ENCODE data around the gene EIF2S1.
"Not testable (repeated sequence)": the region's sequence is repeated elsewhere in the genome, so short reads cannot be mapped to it uniquely, and the experiment has no call there.

Gene EIF2S1

DNA sequence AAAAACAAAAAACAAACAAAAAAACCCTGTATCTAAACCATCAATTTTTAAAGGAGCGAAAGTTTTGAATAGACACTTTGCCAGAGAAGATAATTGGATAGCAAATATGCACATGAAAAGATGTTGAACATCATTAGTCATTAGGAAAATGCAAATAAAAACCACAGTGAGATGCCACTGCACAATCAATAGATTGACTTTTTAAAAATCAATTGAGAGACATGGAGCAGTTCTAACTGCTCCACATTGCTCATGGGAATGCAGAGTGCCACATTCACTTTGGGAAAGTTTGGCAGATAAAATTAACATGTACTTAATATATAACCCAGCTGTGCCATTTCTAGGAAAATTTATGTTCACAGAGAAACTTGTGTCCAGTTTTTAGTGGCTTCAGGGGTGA lies 12.7 kb downstream of the EIF2S1 start:
- no peak for DNase-seq

DNA sequence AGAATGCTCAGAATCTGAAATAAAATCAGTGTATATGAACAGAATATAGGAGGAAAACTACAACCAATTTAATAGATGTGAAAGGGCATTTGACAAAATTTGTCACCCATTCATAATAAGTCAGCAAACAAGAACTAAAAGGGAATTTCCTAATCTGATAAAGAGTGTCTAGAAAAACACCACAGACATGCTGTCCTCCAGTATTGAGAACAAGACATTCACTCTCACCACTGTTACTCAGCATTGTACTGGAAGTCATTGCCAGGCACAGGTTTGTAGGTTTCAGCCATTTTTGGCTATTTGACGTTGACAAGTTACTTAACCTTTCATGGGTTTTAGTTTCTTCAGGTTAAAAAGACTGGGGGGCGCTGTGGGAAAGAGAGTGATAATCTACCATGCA lies 13.2 kb downstream of the EIF2S1 start:
- DNase-seq = no peak

DNA sequence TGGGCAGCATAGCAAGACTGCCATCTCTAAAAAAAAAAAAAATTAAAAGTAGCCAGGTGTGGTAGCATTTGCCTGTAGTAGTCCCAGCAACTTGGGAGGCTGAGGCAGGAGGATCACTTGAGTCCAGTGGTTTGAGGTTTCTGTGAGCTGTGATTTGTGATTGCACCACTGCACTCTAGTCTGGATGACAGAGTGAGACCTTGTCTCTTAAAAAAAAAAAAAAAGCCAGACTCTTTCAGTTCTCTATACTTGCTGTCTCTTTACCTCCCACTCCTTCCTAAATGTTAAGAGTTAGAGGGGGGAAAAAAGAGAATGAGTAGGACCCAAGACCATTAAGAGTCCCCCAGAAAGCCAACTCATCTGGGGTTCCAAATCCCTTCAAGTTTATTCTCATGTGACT lies 17.8 kb downstream of the EIF2S1 start:
- DNase-seq = no peak

DNA sequence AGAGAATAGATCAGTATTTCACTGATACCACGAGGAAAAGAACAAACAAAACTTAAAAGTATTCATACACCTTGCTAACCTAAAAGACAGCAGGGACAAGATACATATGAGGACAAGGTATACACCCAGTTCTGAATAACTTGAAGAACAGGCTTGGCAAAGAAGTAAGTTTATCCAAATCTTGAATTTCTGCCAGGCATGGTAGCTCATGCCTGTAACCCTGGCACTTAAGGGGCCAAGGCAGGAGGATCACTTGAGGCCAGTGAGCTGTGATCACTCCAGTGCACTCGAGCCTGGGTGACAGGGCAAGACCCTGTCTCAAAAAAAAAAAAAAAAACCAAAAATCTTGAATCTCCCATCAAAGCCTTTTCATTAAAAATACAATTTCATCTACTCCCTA lies 25.0 kb downstream of the EIF2S1 start:
- no peak for DNase-seq

DNA sequence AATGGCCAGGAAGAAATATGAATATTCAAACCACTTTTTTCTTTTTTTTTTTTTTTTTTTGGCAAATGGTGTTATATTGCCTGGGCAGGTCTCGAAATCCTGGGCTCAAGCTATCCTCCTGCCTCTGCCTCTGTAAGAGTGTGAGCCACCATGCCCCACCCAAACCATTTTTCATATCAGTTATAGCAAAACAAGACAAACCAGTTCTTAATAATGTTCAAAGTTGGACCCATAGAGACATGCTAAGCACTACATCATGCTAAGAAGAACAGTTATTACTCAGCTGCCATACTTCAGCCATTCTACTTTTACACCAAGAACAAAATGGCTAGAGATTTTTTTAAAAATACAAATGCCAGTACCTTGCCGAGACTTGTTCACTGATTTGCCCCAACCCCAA lies 25.5 kb downstream of the EIF2S1 start:
- no peak for DNase-seq

DNA sequence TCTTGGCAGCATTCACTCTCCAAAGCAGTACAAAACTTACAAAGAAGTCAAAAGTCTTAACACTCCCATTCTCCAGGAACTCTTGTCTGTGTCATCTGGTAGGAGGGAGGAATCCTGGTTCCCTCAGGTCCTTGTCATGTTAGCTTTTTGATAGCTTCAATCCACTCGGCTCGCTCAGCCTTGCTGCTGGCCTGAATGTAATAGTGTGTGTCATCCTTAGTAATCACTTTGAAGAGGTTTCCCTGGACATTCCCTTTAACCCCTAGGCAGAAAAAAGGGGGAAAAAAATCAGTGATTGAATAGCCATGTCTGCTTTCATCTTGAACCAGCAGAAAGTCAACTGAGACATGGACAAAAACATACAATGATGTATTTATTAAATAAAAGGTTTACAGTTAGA lies 27.1 kb downstream of the EIF2S1 start:
- DNase-seq = no peak

DNA sequence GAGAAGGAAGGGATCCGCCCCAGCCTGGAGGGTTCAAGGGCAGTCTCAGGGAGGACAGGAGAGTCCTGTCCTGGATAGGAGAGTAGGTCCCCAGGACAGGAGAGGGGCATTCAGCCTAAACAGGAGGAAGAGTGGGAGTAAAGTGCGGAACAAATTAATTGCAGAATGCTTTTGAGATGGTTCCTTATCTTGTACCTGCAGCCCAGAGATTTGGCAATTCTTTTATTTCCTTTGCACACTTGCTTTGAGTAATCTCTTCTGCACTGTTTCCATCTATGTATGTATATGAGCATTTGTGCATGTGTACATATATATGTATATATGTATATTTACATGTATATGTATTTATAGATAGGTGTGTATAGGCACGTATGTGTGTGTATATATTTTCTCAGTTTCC lies 29.1 kb downstream of the EIF2S1 start:
- no peak for DNase-seq

DNA sequence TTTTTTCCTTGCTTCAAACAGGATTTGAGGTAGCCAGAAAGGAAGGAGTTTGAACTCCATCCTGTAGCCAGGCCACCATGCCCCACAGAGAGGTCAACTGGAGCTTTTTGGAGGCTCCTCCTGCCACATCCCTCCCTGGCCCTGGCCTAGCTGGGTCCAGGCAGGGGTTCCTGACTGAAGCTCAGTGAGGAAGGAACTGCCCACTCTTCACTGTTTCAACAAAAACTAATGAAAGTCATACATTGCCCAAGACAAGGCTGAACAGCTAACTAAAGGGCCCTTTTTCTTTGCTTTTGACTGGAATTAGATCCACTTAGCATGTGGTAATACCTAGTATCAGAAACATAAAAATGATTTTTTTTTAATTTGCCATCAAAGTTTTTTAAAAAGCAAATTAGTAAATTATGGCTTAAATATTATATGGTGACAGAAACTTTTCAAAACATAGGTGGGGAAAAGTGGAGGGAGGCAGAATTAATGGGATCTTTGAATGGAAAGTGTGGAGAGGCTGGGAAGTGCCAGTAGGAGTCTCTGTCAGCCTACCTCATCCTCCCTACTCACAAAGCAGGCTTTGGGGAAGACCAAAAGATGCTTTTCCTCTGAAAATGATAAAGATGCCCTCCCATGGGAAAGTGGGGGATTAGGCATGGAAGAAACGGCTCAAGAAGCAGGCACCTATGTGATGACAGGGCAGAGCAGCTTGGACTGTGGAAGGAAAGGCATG lies 29.8 kb downstream of the EIF2S1 start:
- DNase-seq = no peak

DNA sequence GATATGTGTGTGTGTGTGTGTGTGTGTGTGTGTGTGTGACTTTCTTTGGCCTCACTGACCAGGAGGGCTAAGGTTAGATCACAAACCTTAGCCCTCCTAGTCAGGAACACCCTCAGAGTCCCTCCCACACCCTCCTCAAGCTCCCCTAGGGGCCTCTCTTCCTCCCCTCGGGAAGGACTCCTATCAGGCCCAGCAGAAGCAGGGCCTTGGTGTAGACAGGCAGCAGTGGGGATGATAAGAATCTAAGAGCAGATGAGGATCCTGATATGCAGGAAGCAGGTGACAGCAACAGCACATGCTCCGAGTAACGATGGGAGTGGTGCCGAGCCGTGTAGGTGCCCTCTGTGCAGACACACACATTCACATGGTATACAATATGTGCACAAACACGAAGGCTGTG lies 31.1 kb downstream of the EIF2S1 start:
- DNase-seq = no peak

DNA sequence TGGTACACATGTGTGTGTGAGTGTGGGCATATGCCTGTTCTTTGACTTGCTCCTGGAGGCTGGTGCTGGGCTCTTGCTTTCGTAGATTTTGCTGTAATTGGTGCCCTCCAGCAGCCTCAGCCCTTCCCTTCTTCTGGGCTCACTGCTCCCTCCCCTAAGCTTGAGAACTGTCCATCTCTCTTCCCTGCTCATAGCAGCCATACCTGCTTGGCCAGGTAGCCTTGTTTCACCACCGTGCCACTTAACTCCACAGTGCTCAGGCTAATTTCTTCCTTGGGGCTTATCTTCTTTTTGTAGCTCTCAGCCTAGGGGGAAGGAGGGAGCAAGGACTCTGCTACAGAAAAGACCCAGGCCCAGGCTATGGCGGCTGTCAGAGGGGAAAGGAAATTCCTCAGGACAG lies 32.0 kb downstream of the EIF2S1 start:
- DNase-seq = no peak

DNA sequence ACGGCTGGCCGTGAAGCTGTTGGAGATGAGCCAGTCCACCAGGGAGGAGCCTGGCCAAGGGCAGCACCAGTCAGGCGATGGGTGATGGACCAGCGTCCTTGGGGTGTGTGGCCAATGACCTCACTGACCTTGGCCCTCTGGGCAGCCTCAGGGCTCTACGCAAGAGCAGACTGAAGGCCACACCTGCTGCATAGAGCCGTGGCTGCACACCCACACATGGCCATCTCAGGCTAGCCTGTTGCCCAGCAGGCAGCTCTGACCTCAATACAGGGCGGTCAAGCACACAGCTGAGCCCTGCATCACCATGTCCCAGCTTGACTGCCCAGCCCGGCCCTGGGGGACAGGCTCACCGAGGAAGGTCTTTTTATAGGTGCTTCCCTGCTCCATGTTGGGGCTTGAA lies 32.7 kb downstream of the EIF2S1 start:
- DNase-seq = no peak

DNA sequence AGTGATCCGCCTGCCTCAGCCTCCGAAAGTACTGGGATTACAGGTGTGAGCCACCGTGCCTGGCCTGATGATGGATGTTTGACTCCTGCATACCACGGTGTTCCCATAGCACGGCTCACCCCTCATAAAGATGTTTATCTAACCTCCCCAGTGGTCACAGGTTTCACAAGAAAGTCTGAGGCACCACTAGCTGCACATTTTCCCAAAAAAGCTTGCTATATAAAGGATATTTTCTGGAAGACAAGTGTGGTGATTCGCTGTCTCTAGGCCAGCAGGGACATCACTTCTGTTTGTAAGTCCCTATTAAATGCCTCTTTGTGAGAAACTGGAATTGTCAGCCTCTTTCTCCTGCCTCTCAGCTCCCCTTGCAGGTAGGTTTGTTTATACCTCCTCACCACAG lies 33.6 kb downstream of the EIF2S1 start:
- DNase-seq = no peak

DNA sequence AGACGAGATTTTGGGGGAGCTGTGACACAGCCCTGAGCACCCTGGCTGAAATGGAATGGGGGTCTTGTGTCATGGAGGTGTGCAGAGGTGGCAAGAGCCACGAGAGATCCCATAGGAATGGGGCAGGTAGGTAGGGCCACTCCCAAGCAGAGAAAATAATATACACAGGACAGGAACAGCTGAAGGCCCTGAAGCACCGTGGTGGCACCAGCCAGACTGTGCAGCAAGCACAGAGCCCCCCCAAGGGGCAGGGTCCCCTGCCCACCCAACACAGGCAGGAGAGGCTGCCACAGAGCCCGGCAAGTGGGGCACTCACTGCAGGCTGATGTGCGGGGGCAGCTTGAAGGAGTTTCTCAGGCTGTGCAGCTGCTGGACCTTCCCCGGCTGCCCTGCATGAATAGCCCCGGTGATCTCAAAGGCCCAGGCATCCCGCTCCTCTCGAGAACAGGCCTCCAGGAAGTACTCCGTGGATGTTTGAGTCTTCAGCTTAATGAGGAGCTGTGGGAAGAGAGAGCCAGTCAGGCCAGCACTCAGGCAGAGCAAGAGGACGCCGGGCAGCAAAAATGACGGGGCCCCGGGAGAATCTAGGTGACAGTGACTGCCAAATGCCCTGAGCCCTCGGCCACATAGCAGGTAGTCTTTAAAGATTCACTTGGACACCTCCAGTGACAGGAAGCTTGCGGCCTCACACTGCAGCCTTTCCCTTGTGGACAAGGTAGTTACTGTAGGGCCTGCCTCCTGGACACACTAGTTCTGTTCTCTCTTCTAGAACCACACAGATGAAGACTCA lies 35.2 kb downstream of the EIF2S1 start:
- no peak for DNase-seq

DNA sequence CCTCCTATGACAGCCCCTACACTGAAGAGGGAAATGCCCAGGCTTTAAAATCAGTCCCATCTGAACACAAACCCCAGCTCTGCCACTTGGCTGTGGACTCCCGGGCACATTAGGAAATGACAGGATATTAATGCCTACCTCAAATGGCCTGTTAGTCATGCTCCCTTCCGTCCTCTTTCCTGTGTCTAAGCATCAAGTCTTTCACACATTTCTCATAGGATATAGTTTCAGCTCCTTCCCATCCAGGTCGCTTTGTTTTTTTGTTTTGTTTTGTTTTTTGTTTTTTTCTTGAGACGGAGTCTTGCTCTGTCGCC lies 35.7 kb downstream of the EIF2S1 start:
- DNase-seq = no peak

DNA sequence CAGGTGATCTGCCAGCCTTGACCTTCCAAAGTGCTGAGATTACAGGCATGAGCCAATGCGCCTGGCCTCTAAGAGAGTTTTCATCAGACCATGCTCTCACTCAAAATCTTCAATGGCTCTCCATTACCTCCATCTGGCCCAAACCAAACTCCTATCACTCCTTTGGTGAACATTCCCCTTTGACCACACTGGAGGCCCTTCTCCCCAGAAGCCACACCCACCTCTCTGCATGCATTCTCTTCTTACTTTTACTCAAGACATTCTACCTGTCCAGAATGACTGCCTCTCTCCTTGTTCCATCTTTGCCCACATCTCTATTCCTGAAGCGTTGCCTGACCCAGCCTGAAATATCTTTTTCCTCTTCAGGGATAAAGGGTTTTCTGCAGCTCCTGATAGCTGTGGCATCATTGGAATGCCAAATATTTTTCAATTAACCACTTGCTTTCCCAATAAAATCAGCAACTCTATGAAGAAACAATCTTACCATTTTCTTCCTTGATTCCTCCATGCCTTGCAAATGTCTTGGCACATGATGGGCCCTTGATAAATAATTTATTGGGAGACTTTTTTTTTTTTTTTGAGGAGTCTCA lies 36.3 kb downstream of the EIF2S1 start:
- DNase-seq = no peak

DNA sequence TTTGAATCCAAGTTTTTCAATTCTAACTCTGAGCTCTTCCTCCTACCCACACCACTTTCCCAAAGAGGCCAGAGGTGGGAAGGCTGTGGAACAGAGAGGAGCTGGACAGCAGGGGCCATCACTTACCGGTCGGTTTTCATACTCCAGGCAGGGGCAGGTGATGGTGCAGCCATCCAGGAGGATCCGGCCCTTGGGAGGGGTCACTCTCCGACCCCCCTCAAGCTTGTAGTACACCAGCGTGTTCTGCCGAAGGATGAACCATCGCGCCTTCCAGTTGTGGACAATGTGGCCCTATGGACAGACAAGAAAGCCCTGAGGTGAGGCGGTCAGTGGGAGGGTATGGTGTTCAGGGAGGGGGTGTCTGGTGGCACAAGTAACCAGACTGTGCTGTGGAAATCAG lies 37.4 kb downstream of the EIF2S1 start:
- DNase-seq = no peak

DNA sequence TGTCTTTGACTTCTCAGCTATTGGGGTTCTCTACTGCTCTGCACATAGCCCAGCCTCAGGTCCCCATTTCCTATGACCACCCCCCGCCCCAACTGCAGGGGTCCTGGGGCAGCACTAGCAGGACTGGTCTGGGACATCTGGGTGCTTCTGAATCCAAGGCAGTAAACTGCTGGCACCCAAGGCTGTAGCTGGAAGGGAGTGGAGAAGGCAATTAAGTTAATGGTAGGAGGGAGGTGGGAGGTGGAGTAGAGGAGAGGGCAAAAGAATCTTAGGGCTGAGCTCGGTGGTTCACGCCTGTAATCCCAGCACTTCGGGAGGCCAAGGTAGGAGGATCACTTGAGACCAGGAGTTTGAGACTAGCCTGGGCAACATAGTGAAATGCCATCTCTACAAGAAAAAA lies 40.3 kb downstream of the EIF2S1 start:
- DNase-seq = no peak

DNA sequence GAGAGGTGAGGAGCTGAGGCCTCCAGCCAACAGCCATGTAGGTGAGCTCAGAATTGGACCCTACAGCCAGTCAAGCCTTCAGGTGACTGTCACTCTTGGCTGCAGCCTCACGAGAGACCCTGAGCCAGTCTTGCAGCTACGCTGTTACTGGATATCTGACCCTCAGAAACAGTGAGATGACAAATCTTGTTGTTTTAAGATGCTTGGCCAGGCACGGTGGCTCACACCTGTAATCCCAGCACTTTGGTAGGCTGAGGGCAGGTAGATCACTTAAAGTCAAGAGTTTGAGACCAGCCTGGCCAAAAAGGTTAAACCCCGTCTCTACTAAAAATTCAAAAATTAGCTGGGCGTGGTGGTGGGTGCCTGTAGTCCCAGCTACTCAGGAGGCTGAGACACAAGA lies 45.6 kb downstream of the EIF2S1 start:
- DNase-seq = no peak

DNA sequence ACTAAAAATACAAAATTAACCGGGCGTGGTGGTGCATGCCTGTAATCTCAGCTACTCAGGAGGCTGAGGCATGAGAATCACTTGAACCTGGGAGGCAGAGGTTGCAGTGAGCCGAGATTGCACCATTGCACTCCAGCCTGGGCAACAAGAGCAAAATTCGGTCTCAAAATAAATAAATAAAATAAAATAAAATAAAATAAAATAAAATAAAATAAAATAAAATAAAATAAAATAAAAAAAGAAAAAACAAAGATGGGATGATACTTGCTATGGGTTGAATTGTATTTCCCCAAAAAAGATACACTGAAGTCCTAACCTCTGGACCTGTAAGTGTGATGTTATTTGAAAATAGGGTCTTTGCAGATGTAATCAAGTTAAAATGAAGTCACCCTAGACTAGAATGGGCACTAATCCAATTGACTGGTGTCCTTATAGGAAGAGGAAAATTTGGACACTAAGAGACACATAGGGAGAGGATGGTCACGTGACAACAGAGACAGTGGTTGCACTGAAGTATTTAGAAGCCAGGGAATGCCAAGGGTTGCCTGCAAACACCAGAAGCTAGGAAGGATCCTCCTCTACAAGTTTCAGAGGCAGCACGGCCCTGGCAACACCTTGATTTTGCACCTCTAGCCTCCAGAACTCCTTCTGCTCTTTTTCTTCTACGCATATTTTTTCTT lies 48.1 kb downstream of the EIF2S1 start:
- DNase-seq = not testable (repeated sequence)

DNA sequence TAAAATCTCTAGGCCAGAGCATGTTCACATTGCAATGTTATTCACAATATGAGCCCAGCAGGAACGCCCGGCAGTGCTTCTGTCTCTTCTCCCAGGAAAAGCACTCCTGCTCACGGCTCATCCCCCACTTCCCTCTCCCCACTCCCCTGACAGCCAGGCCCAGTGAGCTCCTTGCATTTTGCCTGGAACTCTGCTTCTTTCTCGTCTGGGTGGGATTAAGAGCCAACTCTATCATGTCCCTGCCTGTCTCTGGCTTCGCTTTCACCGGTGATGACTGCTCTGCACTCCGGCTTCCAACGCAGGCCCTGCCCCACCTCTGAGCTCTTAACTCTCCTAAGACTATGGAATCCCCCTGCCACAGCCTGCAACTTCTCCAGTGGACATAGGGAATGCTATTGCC lies 49.3 kb downstream of the EIF2S1 start:
- DNase-seq = no peak

DNA sequence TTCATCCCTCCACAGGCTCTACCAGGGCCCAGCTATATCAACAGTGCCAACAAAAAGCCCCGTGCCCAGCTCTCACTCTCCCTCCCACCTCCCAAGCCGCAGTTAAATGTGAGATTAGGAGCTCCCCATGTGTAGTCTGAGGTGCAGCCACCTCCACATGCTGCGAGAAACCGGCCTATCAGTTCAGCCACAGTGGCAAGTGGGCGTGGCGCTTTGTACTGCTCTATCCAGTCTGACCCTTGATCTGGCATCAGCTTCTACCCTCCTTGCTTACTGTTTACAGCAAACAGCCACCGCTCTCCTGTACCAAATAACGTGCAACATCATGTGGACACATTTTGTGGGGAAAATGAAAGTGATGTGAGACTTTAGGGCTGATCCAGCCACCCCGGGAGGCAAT lies 50.2 kb downstream of the EIF2S1 start:
- no peak for DNase-seq

DNA sequence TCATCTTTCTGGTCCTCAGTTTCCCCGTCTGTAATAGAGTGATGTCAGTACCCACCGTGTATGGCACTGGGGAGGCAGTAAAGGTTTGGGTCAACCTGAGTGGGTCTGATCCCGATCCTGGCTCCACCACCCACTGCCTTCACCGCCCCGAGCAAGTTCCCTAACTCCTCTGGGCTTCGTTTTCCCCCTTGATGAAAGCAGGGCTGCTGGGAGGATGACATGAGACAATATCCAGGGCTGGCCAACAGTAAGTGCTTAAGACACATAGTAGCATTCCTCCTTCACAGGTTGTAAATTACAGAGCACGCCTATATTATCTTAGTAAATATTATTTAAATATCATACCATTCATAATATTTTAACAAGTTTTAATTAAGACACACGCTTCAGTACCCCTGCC lies 51.2 kb downstream of the EIF2S1 start:
- DNase-seq = no peak

DNA sequence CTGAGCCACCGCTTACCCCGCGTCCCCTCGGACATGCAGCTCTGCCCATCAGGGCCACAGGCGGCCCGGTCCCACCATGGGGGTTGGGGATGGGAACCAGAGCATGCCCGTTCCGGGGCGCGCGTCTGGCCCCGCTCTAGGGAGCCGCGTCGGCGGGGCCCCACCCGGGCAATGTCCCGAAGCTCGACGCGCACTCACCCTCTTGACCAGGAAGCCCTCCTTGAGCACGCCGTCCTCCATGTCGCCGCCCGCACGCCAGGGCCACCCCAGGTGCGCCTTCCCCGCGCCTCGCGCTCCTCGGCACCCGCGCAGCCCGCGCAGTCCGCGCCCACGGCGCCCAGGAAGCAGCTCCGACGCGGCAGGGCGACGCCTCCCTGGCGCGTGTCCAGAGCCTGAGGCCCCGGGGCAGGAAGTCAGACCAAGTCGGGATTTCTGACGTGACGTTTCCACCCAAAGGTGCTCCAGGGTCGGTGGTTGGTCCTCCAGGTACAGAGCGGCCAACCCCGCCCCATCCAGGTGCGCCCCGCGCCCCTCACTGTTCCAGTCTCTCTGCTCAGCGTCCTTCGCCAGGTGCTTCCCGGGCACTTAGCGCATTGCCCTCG lies 51.8 kb downstream of the EIF2S1 start, which contains the start of gene PLEK2:
Gene PLEK2 (minus strand): TSS at position 346 of the 602 bp plus-strand sequence. CDS start 106 bp downstream, at position 240.
- DNase-seq = peak; percentile 9 to 54
